ENCODE measurements around the gene DNAJC15.

DNA sequence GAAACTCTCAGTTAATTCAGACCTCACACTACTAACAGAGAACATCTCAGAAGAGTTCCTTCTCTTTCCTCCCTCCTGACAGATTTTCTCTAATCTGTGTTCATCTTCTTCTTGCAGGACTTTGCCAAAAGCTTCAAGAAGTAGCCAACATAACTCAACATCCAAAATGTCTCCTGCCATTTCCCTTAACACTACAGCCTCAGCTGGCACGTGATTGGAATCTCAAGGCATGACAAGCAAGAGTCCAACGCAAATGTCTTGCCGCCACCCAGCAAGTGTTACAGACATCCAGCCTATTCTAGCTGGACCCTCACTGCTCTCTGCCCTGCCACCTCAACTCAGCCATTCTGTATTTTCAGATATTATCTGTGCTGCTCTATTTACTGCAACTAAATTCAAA lies 135.1 kb downstream of the DNAJC15 start:
- no peak for TF ChIP-seq CTCF (IDR thresholded peaks at IDR 0.05)
- no peak for TF ChIP-seq POLR2A (IDR thresholded peaks at IDR 0.05)
